RWPE1 (cell line): ENCODE measurements around the gene NUP62.
A peak's percentile ranks its signal among the peaks of the same experiment; 100 is the strongest.

Experiments
- CTCF ChIA-PET: fragments of 350-600 bp; sonication (Branson Sonifier 250); formaldehyde crosslinking; extraction: SDS; loops from one replicate; lab custom pipeline; 2021; lab: Yijun Ruan, JAX
- POLR2A ChIA-PET: fragments of 400-600 bp; formaldehyde crosslinking; extraction: SDS; loops from one replicate; lab custom pipeline; 2020; ENCODE audit warnings: antibody characterized with exemption; ENCODE audit not compliant: low non-redundant PET; lab: Yijun Ruan, JAX
- DNase-seq: peaks from one replicate; pipeline ENCODE4 v3.0.0; 2012; ENCODE audit warnings: low spot score
- H3K27ac ChIP-seq: fragments of 450-650 bp; 2 replicates; pipeline ENCODE4 v1.5.1; 2017
- TF ChIP-seq, protein P1 (sequence below): fragments of 450-650 bp; conservative IDR thresholded peaks from 2 replicates; pipeline ENCODE4 v1.5.1; 2017; ENCODE audit warnings: low read depth, mild to moderate bottlenecking

The NUP62 gene, protein sequence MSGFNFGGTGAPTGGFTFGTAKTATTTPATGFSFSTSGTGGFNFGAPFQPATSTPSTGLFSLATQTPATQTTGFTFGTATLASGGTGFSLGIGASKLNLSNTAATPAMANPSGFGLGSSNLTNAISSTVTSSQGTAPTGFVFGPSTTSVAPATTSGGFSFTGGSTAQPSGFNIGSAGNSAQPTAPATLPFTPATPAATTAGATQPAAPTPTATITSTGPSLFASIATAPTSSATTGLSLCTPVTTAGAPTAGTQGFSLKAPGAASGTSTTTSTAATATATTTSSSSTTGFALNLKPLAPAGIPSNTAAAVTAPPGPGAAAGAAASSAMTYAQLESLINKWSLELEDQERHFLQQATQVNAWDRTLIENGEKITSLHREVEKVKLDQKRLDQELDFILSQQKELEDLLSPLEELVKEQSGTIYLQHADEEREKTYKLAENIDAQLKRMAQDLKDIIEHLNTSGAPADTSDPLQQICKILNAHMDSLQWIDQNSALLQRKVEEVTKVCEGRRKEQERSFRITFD

DNA sequence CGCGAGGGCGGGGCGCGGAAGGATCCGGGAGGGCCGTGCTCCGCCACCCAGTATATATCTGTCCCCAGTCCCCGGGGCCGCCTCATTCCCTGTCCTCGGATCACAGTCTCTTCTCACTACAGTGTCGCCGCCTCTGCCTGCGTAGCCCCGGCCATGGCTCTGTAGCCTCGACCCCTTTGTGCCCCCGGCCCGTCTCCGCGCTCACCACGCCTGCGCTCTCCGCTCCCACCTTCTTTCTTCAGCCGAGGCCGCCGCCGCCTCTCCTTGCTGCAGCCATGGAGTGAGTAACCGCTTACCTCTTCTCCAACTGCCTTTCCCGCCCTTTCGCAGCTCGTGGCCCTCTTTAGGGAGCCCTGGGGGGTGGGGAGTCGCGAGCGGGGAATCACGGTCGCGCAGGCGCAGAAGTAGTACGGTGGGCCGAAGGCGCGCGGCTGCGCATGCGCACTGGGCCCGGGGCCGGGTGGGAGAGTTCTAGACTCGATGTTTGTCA lies at the start of gene NUP62, which contains the start of gene ATF5:
TSS of gene NUP62 (minus strand) at position 384 of the 490 bp plus-strand sequence. CDS start 19,697 bp downstream, outside the sequence.
TSS of gene ATF5 (plus strand) at position 85 of the 490 bp plus-strand sequence. CDS start 1,646 bp downstream, outside the sequence.
- ChIA-PET CTCF (interaction anchor here (0.6 kb wide), 1 partner anchor 836 kb away, joined by 7 read pairs; no protein-coding TSS in a partner anchor), POLR2A (no interaction called here)
- TF ChIP-seq, protein P1, sequence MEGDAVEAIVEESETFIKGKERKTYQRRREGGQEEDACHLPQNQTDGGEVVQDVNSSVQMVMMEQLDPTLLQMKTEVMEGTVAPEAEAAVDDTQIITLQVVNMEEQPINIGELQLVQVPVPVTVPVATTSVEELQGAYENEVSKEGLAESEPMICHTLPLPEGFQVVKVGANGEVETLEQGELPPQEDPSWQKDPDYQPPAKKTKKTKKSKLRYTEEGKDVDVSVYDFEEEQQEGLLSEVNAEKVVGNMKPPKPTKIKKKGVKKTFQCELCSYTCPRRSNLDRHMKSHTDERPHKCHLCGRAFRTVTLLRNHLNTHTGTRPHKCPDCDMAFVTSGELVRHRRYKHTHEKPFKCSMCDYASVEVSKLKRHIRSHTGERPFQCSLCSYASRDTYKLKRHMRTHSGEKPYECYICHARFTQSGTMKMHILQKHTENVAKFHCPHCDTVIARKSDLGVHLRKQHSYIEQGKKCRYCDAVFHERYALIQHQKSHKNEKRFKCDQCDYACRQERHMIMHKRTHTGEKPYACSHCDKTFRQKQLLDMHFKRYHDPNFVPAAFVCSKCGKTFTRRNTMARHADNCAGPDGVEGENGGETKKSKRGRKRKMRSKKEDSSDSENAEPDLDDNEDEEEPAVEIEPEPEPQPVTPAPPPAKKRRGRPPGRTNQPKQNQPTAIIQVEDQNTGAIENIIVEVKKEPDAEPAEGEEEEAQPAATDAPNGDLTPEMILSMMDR, result no peak
- H3K27ac ChIP-seq, result peak within 1 kb of the TSS; percentile 93
- peak; percentile 99 for DNase-seq

- TF ChIP-seq, protein P1, result no peak
- ChIA-PET POLR2A (no interaction called here), CTCF (no interaction called here)
- H3K27ac ChIP-seq, result no peak overlapping the region
- DNase-seq, result no peak
Observed at GRCh38 chr19:49978324-49978723, 49.0 kb upstream of the NUP62 start.

GRCh38 chr19:49977881-49978280 lies 48.6 kb upstream of the NUP62 start:
- TF ChIP-seq, protein P1, result no peak
- POLR2A ChIA-PET, result no interaction called here
- no peak for DNase-seq
- CTCF ChIA-PET, result no interaction called here
- no peak overlapping the region for H3K27ac ChIP-seq

DNA sequence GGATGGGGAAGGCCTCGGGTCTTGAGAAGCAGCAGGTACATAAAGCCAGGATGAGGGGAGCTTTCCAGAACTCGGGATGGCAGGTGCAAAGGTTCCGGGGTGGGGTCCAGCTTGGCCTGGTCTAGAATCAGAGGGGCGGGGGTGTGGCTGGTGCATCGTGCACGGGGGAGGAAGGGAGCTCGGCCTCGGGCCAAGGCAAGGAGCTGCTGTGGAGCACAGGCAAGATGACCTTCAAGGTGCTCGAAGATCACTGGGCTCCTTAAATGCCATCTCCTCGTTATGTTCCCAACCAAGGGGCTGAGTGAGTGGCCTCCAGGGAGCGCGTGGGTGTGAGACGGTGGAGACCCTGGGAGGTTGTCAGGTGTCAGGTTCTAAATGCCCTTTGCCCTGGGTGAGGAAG lies 47.8 kb upstream of the NUP62 start:
- no peak for DNase-seq
- TF ChIP-seq, protein P1, result no peak
- POLR2A ChIA-PET, result no interaction called here
- H3K27ac ChIP-seq, result no peak overlapping the region
- CTCF ChIA-PET, result no interaction called here

GRCh38 chr19:49976496-49976895 lies 47.2 kb upstream of the NUP62 start:
- CTCF ChIA-PET, result interaction anchor here (0.6 to 0.8 kb wide), 2 partner anchors 39 to 878 kb away, joined by 3 to 4 read pairs; no protein-coding TSS in a partner anchor
- POLR2A ChIA-PET, result no interaction called here
- no peak for DNase-seq
- no peak overlapping the region for H3K27ac ChIP-seq
- TF ChIP-seq, protein P1, result no peak

DNA sequence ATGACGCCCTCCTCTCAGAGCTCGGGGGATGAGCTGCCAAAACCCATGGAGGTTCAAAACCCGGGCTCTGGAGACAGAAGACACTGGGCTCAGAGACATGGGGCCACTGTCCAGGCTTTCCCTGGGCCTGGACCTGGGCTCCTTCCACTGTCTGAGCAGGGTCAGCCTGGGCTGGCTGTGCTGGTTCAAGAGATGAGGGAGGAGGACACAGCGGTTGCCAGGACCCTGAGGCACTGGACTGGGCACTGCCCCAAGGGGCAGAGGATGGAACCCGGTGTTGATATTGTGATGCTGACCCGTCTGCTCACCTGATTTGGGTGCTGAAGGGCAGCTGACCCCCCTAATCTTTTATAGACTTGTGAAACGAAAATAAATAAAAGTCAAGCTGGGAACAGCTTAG lies 45.7 kb upstream of the NUP62 start:
- POLR2A ChIA-PET, result no interaction called here

More for the DNA sequence above, 45.7 kb upstream of the NUP62 start:
- CTCF ChIA-PET, result interaction anchor here (0.6 to 0.9 kb wide), 4 partner anchors 9 to 50 kb away, joined by 3 to 6 read pairs (median 3); partner anchors contain the start of gene VRK3
- DNase-seq, result no peak
- no peak overlapping the region for H3K27ac ChIP-seq
- TF ChIP-seq, protein P1, result no peak
